ENCODE data around the gene MEGF8. TPM values are rescaled to one million over a fixed set of nuclear protein-coding genes. Genes with fewer than 3 reads are reported as not detected.

MEGF8 gene
- total RNA-seq, 1 donor from 2014 or later = 7.1 TPM

GRCh38 chr19:42402376-42403116 is 77.1 kb downstream of the MEGF8 start:
- FAIRE-seq = no peak
- peak overlapping the region; percentile 44 for H3K4me3 ChIP-seq (ENCODE audit: low read depth, low read length)

GRCh38 chr19:42403586-42403985 is 78.2 kb downstream of the MEGF8 start:
- no peak for TF ChIP-seq CTCF (IDR thresholded peaks at IDR 0.05; ENCODE audit: insufficient read depth, low read length, severe bottlenecking)
- H3K27me3 ChIP-seq (ENCODE audit: control insufficient read depth, insufficient read depth, low read length) = no peaks in the 10 kb centered on the region
- H3K36me3 ChIP-seq (ENCODE audit: control insufficient read depth, insufficient read depth, low read length) = peaks cover 5% of the 10 kb centered on the region
- no peak for FAIRE-seq
- no peak for DNase-seq (ENCODE audit: low read depth)
- H3K4me3 ChIP-seq (ENCODE audit: low read depth, low read length) = no peak overlapping the region

More at GRCh38 chr19:42402376-42403116, 77.1 kb downstream of the MEGF8 start:
- Histone ChIP-seq H3K36me3 (ENCODE audit: control insufficient read depth, insufficient read depth, low read length) (peaks cover 3% of the 10 kb centered on the region), H3K27me3 (ENCODE audit: control insufficient read depth, insufficient read depth, low read length) (no peaks in the 10 kb centered on the region)
- TF ChIP-seq CTCF (IDR thresholded peaks at IDR 0.05; ENCODE audit: insufficient read depth, low read length, severe bottlenecking) = no peak
- no peak for DNase-seq (ENCODE audit: low read depth)

GRCh38 chr19:42406111-42406510 is 80.7 kb downstream of the MEGF8 start:
- no peak for FAIRE-seq
- no peak for DNase-seq (ENCODE audit: low read depth)
- Histone ChIP-seq H3K36me3 (ENCODE audit: control insufficient read depth, insufficient read depth, low read length) (peaks cover 5% of the 10 kb centered on the region), H3K4me3 (ENCODE audit: low read depth, low read length) (no peak overlapping the region), H3K27me3 (ENCODE audit: control insufficient read depth, insufficient read depth, low read length) (no peaks in the 10 kb centered on the region)
- no peak for TF ChIP-seq CTCF (IDR thresholded peaks at IDR 0.05; ENCODE audit: insufficient read depth, low read length, severe bottlenecking)

GRCh38 chr19:42407085-42407815 is 81.8 kb downstream of the MEGF8 start:
- Histone ChIP-seq H3K36me3 (ENCODE audit: control insufficient read depth, insufficient read depth, low read length) (peaks cover 5% of the 10 kb centered on the region), H3K27me3 (ENCODE audit: control insufficient read depth, insufficient read depth, low read length) (no peaks in the 10 kb centered on the region), H3K4me3 (ENCODE audit: low read depth, low read length) (no peak overlapping the region)
- no peak for TF ChIP-seq CTCF (IDR thresholded peaks at IDR 0.05; ENCODE audit: insufficient read depth, low read length, severe bottlenecking)
- FAIRE-seq (no peak), DNase-seq (ENCODE audit: low read depth) (no peak)

- TF ChIP-seq CTCF (IDR thresholded peaks at IDR 0.05; ENCODE audit: insufficient read depth, low read length, severe bottlenecking) = no peak
- no peak for FAIRE-seq
- Histone ChIP-seq H3K27me3 (ENCODE audit: control insufficient read depth, insufficient read depth, low read length) (no peaks in the 10 kb centered on the region), H3K4me3 (ENCODE audit: low read depth, low read length) (no peak overlapping the region), H3K36me3 (ENCODE audit: control insufficient read depth, insufficient read depth, low read length) (peaks cover 5% of the 10 kb centered on the region)
- DNase-seq (ENCODE audit: low read depth) = no peak
Measured at GRCh38 chr19:42407816-42408175, 82.4 kb downstream of the MEGF8 start.

All from bronchial epithelial cell (primary cell).